Measurements from ENCODE around the gene PPP6R3. TPM values are rescaled to one million over a fixed set of nuclear protein-coding genes. Genes with fewer than 3 reads are reported as not detected.

Gene PPP6R3
- polyA plus RNA-seq, 2 donors = 23.0 to 24.8 TPM

- WGBS, 2 donors = 76 to 80% methylated on average over 24 of the region's 24 CpGs
- Histone ChIP-seq H3K27me3 (ENCODE audit: control insufficient read depth in 1 of 2, insufficient read depth in 2 of 2, low read length in 2 of 2) (peaks cover 0 to 3% of the 10 kb centered on the region in 2 donors), H3K36me3 (ENCODE audit: control insufficient read depth in 2 of 2, insufficient read depth in 2 of 2, low read length in 1 of 2) (no peaks in the 10 kb centered on the region), H3K27ac (ENCODE audit: low read depth in 2 of 2, low read length in 1 of 2) (no peak overlapping the region), H3K4me3 (ENCODE audit: low read depth in 1 of 2, low read length in 2 of 2) (no peak overlapping the region), H3K9me3 (ENCODE audit: control insufficient read depth in 2 of 2, insufficient read depth in 1 of 2, low read depth in 1 of 2, low read length in 1 of 2) (peaks cover 0 to 2% of the 10 kb centered on the region in 2 donors), H3K4me1 (ENCODE audit: control insufficient read depth in 2 of 2, insufficient read depth in 2 of 2, low read length in 1 of 2) (no peaks in the 10 kb centered on the region)
These were observed 193.2 kb downstream of the PPP6R3 start for GRCh38 chr11:68653486-68654430.

- H3K4me1 ChIP-seq (ENCODE audit: control insufficient read depth in 2 of 2, insufficient read depth in 2 of 2, low read length in 1 of 2) = no peaks in the 10 kb centered on the region
- no peaks in the 10 kb centered on the region for H3K36me3 ChIP-seq (ENCODE audit: control insufficient read depth in 2 of 2, insufficient read depth in 2 of 2, low read length in 1 of 2)
- no peak overlapping the region for H3K27ac ChIP-seq (ENCODE audit: low read depth in 2 of 2, low read length in 1 of 2)
- peaks cover 0 to 3% of the 10 kb centered on the region in 2 donors for H3K27me3 ChIP-seq (ENCODE audit: control insufficient read depth in 1 of 2, insufficient read depth in 2 of 2, low read length in 2 of 2)
- no peak overlapping the region for H3K4me3 ChIP-seq (ENCODE audit: low read depth in 1 of 2, low read length in 2 of 2)
- WGBS, 2 donors = 91 to 94% methylated on average over 8 of the region's 8 CpGs
- H3K9me3 ChIP-seq (ENCODE audit: control insufficient read depth in 2 of 2, insufficient read depth in 1 of 2, low read depth in 1 of 2, low read length in 1 of 2) = peaks cover 0 to 2% of the 10 kb centered on the region in 2 donors
These were observed 194.4 kb downstream of the PPP6R3 start for GRCh38 chr11:68654978-68655377.

GRCh38 chr11:68655406-68655805, 194.9 kb downstream of the PPP6R3 start:
- Histone ChIP-seq H3K27ac (ENCODE audit: low read depth in 2 of 2, low read length in 1 of 2) (no peak overlapping the region), H3K4me3 (ENCODE audit: low read depth in 1 of 2, low read length in 2 of 2) (no peak overlapping the region), H3K36me3 (ENCODE audit: control insufficient read depth in 2 of 2, insufficient read depth in 2 of 2, low read length in 1 of 2) (no peaks in the 10 kb centered on the region), H3K27me3 (ENCODE audit: control insufficient read depth in 1 of 2, insufficient read depth in 2 of 2, low read length in 2 of 2) (peaks cover 0 to 3% of the 10 kb centered on the region in 2 donors), H3K4me1 (ENCODE audit: control insufficient read depth in 2 of 2, insufficient read depth in 2 of 2, low read length in 1 of 2) (no peaks in the 10 kb centered on the region), H3K9me3 (ENCODE audit: control insufficient read depth in 2 of 2, insufficient read depth in 1 of 2, low read depth in 1 of 2, low read length in 1 of 2) (peaks cover 0 to 2% of the 10 kb centered on the region in 2 donors)
- WGBS, 2 donors = 70 to 75% methylated on average over 7 of the region's 7 CpGs

DNA sequence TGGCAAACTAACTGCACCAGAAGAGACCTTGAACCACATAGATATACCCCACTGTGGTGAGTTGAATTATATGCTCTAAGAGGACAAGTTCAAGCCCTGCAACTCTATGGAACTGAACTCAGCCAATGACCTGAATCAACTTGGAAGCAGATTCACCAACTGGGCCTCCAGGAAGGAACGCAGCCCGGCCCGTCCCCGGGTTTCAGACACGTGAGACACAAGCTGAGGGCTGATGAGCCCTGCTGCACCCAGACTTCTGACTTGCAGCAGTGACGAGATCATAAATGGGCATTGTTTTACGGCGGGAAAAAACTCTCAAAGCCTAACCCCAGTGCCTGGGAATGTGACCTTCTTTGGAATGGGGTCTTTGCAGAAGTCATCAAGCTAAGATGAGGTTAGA, 195.3 kb downstream of the PPP6R3 start:
- peaks cover 0 to 2% of the 10 kb centered on the region in 2 donors for H3K27me3 ChIP-seq (ENCODE audit: control insufficient read depth in 1 of 2, insufficient read depth in 2 of 2, low read length in 2 of 2)
- H3K4me3 ChIP-seq (ENCODE audit: low read depth in 1 of 2, low read length in 2 of 2) = no peak overlapping the region
- peaks cover 0 to 2% of the 10 kb centered on the region in 2 donors for H3K9me3 ChIP-seq (ENCODE audit: control insufficient read depth in 2 of 2, insufficient read depth in 1 of 2, low read depth in 1 of 2, low read length in 1 of 2)
- no peak overlapping the region for H3K27ac ChIP-seq (ENCODE audit: low read depth in 2 of 2, low read length in 1 of 2)
- no peaks in the 10 kb centered on the region for H3K36me3 ChIP-seq (ENCODE audit: control insufficient read depth in 2 of 2, insufficient read depth in 2 of 2, low read length in 1 of 2)
- 85 to 91% methylated on average over 8 of the region's 8 CpGs for WGBS, 2 donors
- H3K4me1 ChIP-seq (ENCODE audit: control insufficient read depth in 2 of 2, insufficient read depth in 2 of 2, low read length in 1 of 2) = no peaks in the 10 kb centered on the region

- WGBS, 2 donors = 90 to 91% methylated on average over 11 of the region's 11 CpGs
These were observed 196.6 kb downstream of the PPP6R3 start for GRCh38 chr11:68657021-68657780.

GRCh38 chr11:68658097-68658496, 197.5 kb downstream of the PPP6R3 start:
- H3K9me3 ChIP-seq (ENCODE audit: control insufficient read depth in 2 of 2, insufficient read depth in 1 of 2, low read depth in 1 of 2, low read length in 1 of 2) = peaks cover 0 to 2% of the 10 kb centered on the region in 2 donors
- no peaks in the 10 kb centered on the region for H3K4me1 ChIP-seq (ENCODE audit: control insufficient read depth in 2 of 2, insufficient read depth in 2 of 2, low read length in 1 of 2)
- no peaks in the 10 kb centered on the region for H3K27me3 ChIP-seq (ENCODE audit: control insufficient read depth in 1 of 2, insufficient read depth in 2 of 2, low read length in 2 of 2)
- no peak overlapping the region for H3K27ac ChIP-seq (ENCODE audit: low read depth in 2 of 2, low read length in 1 of 2)
- 94 to 95% methylated on average over 8 of the region's 8 CpGs for WGBS, 2 donors
- no peaks in the 10 kb centered on the region for H3K36me3 ChIP-seq (ENCODE audit: control insufficient read depth in 2 of 2, insufficient read depth in 2 of 2, low read length in 1 of 2)
- no peak overlapping the region for H3K4me3 ChIP-seq (ENCODE audit: low read depth in 1 of 2, low read length in 2 of 2)

More at GRCh38 chr11:68657021-68657780, 196.6 kb downstream of the PPP6R3 start:
- Histone ChIP-seq H3K4me3 (ENCODE audit: low read depth in 1 of 2, low read length in 2 of 2) (no peak overlapping the region), H3K27me3 (ENCODE audit: control insufficient read depth in 1 of 2, insufficient read depth in 2 of 2, low read length in 2 of 2) (no peaks in the 10 kb centered on the region), H3K27ac (ENCODE audit: low read depth in 2 of 2, low read length in 1 of 2) (no peak overlapping the region), H3K36me3 (ENCODE audit: control insufficient read depth in 2 of 2, insufficient read depth in 2 of 2, low read length in 1 of 2) (no peaks in the 10 kb centered on the region), H3K4me1 (ENCODE audit: control insufficient read depth in 2 of 2, insufficient read depth in 2 of 2, low read length in 1 of 2) (no peaks in the 10 kb centered on the region), H3K9me3 (ENCODE audit: control insufficient read depth in 2 of 2, insufficient read depth in 1 of 2, low read depth in 1 of 2, low read length in 1 of 2) (peaks cover 0 to 2% of the 10 kb centered on the region in 2 donors)

GRCh38 chr11:68658661-68659060, 198.1 kb downstream of the PPP6R3 start:
- Histone ChIP-seq H3K27ac (ENCODE audit: low read depth in 2 of 2, low read length in 1 of 2) (no peak overlapping the region), H3K4me3 (ENCODE audit: low read depth in 1 of 2, low read length in 2 of 2) (no peak overlapping the region), H3K9me3 (ENCODE audit: control insufficient read depth in 2 of 2, insufficient read depth in 1 of 2, low read depth in 1 of 2, low read length in 1 of 2) (peaks cover 0 to 2% of the 10 kb centered on the region in 2 donors), H3K36me3 (ENCODE audit: control insufficient read depth in 2 of 2, insufficient read depth in 2 of 2, low read length in 1 of 2) (no peaks in the 10 kb centered on the region), H3K4me1 (ENCODE audit: control insufficient read depth in 2 of 2, insufficient read depth in 2 of 2, low read length in 1 of 2) (no peaks in the 10 kb centered on the region), H3K27me3 (ENCODE audit: control insufficient read depth in 1 of 2, insufficient read depth in 2 of 2, low read length in 2 of 2) (no peaks in the 10 kb centered on the region)
- 79 to 80% methylated on average over 13 of the region's 13 CpGs for WGBS, 2 donors

DNA sequence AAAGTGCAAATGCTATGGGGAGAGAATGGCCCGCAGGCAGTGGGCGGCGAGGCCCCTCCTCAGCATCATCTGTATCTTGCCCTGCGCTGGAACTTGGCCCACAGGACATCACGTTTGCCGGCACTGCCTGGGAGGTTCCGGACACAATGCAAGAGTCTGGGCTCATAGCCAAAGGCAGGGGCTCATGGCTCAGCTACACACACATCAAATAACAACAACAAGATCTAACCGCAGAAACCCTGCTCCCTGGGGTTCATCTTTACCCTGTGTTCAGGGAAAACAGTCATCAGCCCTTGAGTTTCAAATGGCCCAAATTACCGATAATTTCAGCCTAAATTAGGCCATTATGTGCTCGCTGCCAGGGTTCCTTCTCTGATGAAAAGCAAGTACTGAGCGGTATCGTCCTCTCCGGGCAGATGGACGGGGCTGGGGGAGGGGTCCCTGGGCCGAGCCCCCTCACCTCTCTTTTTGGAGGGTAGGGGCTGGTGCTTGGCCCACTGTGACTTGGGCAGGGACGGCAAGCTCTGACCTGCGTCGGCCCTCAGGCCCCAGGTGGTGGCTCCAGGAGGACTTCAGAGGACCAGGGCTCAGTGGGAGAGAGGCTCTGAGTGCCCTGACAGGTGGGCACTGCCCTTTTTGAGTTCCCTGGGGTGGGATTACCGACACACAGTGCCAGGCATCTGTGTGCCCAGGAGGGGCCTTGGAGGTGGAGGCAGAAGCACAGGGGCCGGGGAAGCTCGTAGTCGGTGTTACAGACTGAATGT, 198.8 kb downstream of the PPP6R3 start:
- Histone ChIP-seq H3K4me1 (ENCODE audit: control insufficient read depth in 2 of 2, insufficient read depth in 2 of 2, low read length in 1 of 2) (no peaks in the 10 kb centered on the region), H3K4me3 (ENCODE audit: low read depth in 1 of 2, low read length in 2 of 2) (no peak overlapping the region), H3K9me3 (ENCODE audit: control insufficient read depth in 2 of 2, insufficient read depth in 1 of 2, low read depth in 1 of 2, low read length in 1 of 2) (no peaks in the 10 kb centered on the region), H3K36me3 (ENCODE audit: control insufficient read depth in 2 of 2, insufficient read depth in 2 of 2, low read length in 1 of 2) (no peaks in the 10 kb centered on the region), H3K27ac (ENCODE audit: low read depth in 2 of 2, low read length in 1 of 2) (no peak overlapping the region), H3K27me3 (ENCODE audit: control insufficient read depth in 1 of 2, insufficient read depth in 2 of 2, low read length in 2 of 2) (no peaks in the 10 kb centered on the region)
- 52 to 62% methylated on average over 22 of the region's 22 CpGs for WGBS, 2 donors
